ENCODE data around the gene ABCG4. TPM values are rescaled to one million over a fixed set of nuclear protein-coding genes. Genes with fewer than 3 reads are reported as not detected.

Gene ABCG4
- total and polyA plus RNA-seq, 9 of the 15 experiments (the other 6 are each of a cell fraction or from before 2014, with no cell fraction given), result 0.03 to 0.11 (median 0.07) TPM; not detected in 4

DNA sequence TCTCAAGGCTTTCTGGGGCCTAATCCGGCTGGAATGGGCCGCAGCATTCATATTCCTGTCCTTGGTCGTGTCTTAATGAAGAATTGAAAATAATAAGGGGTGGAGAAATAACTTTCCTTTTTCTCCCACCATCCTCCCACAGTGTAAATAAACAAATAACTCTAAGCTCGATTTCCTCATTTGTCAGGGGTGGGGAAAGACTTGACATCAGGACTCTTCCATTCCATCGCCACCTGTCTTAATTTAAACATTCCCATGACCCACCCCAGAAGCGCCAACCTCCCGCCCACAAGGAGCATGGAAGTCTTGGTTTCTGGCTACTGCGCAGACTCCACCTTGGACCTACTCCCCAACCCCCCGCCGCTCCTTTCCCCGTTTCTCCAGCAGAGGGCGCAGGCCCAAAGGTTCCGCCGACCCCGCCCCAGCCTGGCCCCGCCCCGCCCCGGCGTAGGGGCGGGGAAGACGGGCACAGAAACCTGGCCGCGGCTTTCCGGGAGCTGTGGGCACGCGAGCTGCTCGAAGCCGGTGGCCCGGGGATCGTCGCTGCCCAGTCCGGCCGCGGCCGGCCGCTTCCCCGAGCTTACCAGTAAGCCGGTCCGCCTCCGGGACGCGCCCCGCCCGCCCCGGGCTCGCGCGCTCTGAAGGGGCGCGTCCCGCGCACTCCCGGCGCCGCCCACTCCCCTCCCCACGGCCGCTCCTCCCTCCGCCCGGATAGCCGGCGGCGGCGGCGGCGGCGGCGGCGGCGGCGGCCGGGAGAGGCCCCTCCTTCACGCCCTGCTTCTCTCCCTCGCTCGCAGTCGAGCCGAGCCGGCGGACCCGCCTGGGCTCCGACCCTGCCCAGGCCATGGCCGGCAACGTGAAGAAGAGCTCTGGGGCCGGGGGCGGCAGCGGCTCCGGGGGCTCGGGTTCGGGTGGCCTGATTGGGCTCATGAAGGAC, 57.0 kb downstream of the ABCG4 start, which contains the start of gene CBL (continued):
- TF ChIP-seq, protein P1, sequence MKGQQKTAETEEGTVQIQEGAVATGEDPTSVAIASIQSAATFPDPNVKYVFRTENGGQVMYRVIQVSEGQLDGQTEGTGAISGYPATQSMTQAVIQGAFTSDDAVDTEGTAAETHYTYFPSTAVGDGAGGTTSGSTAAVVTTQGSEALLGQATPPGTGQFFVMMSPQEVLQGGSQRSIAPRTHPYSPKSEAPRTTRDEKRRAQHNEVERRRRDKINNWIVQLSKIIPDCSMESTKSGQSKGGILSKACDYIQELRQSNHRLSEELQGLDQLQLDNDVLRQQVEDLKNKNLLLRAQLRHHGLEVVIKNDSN (CRISPR knock-in tag; IDR thresholded peaks at IDR 0.05), result no peak
- TF ChIP-seq EP400 (IDR thresholded peaks at IDR 0.05), result no peak
- TF ChIP-seq, protein P2, sequence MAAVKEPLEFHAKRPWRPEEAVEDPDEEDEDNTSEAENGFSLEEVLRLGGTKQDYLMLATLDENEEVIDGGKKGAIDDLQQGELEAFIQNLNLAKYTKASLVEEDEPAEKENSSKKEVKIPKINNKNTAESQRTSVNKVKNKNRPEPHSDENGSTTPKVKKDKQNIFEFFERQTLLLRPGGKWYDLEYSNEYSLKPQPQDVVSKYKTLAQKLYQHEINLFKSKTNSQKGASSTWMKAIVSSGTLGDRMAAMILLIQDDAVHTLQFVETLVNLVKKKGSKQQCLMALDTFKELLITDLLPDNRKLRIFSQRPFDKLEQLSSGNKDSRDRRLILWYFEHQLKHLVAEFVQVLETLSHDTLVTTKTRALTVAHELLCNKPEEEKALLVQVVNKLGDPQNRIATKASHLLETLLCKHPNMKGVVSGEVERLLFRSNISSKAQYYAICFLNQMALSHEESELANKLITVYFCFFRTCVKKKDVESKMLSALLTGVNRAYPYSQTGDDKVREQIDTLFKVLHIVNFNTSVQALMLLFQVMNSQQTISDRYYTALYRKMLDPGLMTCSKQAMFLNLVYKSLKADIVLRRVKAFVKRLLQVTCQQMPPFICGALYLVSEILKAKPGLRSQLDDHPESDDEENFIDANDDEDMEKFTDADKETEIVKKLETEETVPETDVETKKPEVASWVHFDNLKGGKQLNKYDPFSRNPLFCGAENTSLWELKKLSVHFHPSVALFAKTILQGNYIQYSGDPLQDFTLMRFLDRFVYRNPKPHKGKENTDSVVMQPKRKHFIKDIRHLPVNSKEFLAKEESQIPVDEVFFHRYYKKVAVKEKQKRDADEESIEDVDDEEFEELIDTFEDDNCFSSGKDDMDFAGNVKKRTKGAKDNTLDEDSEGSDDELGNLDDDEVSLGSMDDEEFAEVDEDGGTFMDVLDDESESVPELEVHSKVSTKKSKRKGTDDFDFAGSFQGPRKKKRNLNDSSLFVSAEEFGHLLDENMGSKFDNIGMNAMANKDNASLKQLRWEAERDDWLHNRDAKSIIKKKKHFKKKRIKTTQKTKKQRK (IDR thresholded peaks at IDR 0.05; ENCODE audit: borderline replicate concordance, low read depth, low read length), result no peak
- TF ChIP-seq MEIS2 (IDR thresholded peaks at IDR 0.05; ENCODE audit: partially characterized antibody), result peak; percentile 8
- no peak for TF ChIP-seq TRIM24 (IDR thresholded peaks at IDR 0.05)
- TF ChIP-seq ZC3H8 (IDR thresholded peaks at IDR 0.05), result no peak
- TF ChIP-seq, protein P3, sequence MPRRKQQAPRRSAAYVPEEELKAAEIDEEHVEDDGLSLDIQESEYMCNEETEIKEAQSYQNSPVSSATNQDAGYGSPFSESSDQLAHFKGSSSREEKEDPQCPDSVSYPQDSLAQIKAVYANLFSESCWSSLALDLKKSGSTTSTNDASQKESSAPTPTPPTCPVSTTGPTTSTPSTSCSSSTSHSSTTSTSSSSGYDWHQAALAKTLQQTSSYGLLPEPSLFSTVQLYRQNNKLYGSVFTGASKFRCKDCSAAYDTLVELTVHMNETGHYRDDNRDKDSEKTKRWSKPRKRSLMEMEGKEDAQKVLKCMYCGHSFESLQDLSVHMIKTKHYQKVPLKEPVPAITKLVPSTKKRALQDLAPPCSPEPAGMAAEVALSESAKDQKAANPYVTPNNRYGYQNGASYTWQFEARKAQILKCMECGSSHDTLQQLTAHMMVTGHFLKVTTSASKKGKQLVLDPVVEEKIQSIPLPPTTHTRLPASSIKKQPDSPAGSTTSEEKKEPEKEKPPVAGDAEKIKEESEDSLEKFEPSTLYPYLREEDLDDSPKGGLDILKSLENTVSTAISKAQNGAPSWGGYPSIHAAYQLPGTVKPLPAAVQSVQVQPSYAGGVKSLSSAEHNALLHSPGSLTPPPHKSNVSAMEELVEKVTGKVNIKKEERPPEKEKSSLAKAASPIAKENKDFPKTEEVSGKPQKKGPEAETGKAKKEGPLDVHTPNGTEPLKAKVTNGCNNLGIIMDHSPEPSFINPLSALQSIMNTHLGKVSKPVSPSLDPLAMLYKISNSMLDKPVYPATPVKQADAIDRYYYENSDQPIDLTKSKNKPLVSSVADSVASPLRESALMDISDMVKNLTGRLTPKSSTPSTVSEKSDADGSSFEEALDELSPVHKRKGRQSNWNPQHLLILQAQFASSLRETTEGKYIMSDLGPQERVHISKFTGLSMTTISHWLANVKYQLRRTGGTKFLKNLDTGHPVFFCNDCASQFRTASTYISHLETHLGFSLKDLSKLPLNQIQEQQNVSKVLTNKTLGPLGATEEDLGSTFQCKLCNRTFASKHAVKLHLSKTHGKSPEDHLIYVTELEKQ (CRISPR knock-in tag; IDR thresholded peaks at IDR 0.05), result no peak
- TF ChIP-seq POLR2AphosphoS5 (IDR thresholded peaks at IDR 0.05; ENCODE audit: control insufficient read depth, insufficient read depth, low read depth, low read length), result peak; percentile 45
- TF ChIP-seq JUN (IDR thresholded peaks at IDR 0.05; ENCODE audit: borderline replicate concordance, low read depth, low read length), result no peak
- no peak for TF ChIP-seq JUN (CRISPR knock-in tag; IDR thresholded peaks at IDR 0.05; ENCODE audit: borderline replicate concordance)
- TF ChIP-seq POLR2H (tag; IDR thresholded peaks at IDR 0.05; ENCODE audit: low read depth), result peak; percentile 45; the same call in 1 of the 2 replicates
- no peak for TF ChIP-seq ARNT (IDR thresholded peaks at IDR 0.05)
- no peak for TF ChIP-seq ZNF699 (CRISPR knock-in tag; IDR thresholded peaks at IDR 0.05; ENCODE audit: insufficient replicate concordance)
- TF ChIP-seq RBBP5 (IDR thresholded peaks at IDR 0.05; ENCODE audit: borderline replicate concordance, insufficient read depth, low read length, poor library complexity, severe bottlenecking), result no peak
- no peak for TF ChIP-seq TARDBP (IDR thresholded peaks at IDR 0.05)
- no peak for TF ChIP-seq ZNF644 (tag; IDR thresholded peaks at IDR 0.05; ENCODE audit: low read depth)
- TF ChIP-seq GABPA (tag; conservative IDR thresholded peaks at IDR 0.05; ENCODE audit: low read depth), result peak; percentile 40; the same call in 1 of the 2 replicates
- no peak for TF ChIP-seq KAT2B (IDR thresholded peaks at IDR 0.05; ENCODE audit: low read depth, low read length)
- TF ChIP-seq RFX5 (IDR thresholded peaks at IDR 0.05; ENCODE audit: low read depth, low read length), result no peak
- peak; percentile 74 for TF ChIP-seq CTBP1 (IDR thresholded peaks at IDR 0.05; ENCODE audit: borderline replicate concordance)
- TF ChIP-seq ZNF780A (CRISPR knock-in tag; IDR thresholded peaks at IDR 0.05), result no peak
